ENCODE data around the gene SGMS1.

GRCh38 chr10:50417886-50418830, 205.6 kb downstream of the SGMS1 start:
- TF ChIP-seq CTCF (conservative IDR thresholded peaks at IDR 0.05 in 1 of 2, IDR thresholded peaks at IDR 0.05 in 1 of 2; ENCODE audit: extremely low read depth in 1 of 2, insufficient read depth in 1 of 2, low read depth in 1 of 2, low read length in 2 of 2) (peak in 1 of 2 donors; percentile 11), EZH2 (IDR thresholded peaks at IDR 0.05; ENCODE audit: borderline replicate concordance, low read length) (no peak)

All from mammary epithelial cell (primary cell).